ENCODE measurements around the gene VARS1.

The VARS1 gene

GRCh38 chr6:31836474-31837368, 41.2 kb upstream of the VARS1 start:
- H3K4me3 ChIP-seq (ENCODE audit: control insufficient read depth, low read depth, low read length) = peak overlapping the region; percentile 100
- no peak for DNase-seq (ENCODE audit: low read depth)
- TF ChIP-seq CTCF (IDR thresholded peaks at IDR 0.05; ENCODE audit: control insufficient read depth, insufficient read depth, low read depth, low read length, missing control alignments) = no peak

- H3K4me3 ChIP-seq (ENCODE audit: control insufficient read depth, low read depth, low read length) = peak overlapping the region; percentile 100
- DNase-seq (ENCODE audit: low read depth) = no peak
- TF ChIP-seq CTCF (IDR thresholded peaks at IDR 0.05; ENCODE audit: control insufficient read depth, insufficient read depth, low read depth, low read length, missing control alignments) = no peak
Observed at GRCh38 chr6:31836047-31836473, 40.5 kb upstream of the VARS1 start.

GRCh38 chr6:31834367-31835250, 39.1 kb upstream of the VARS1 start:
- no peak for TF ChIP-seq CTCF (IDR thresholded peaks at IDR 0.05; ENCODE audit: control insufficient read depth, insufficient read depth, low read depth, low read length, missing control alignments)
- DNase-seq (ENCODE audit: low read depth) = no peak
- H3K4me3 ChIP-seq (ENCODE audit: control insufficient read depth, low read depth, low read length) = peak overlapping the region; percentile 100

- peak overlapping the region; percentile 85 for H3K4me3 ChIP-seq (ENCODE audit: control insufficient read depth, low read depth, low read length)
- no peak for DNase-seq (ENCODE audit: low read depth)
- TF ChIP-seq CTCF (IDR thresholded peaks at IDR 0.05; ENCODE audit: control insufficient read depth, insufficient read depth, low read depth, low read length, missing control alignments) = no peak
Observed at GRCh38 chr6:31831350-31832215, 36.0 kb upstream of the VARS1 start.

- H3K4me3 ChIP-seq (ENCODE audit: control insufficient read depth, low read depth, low read length) = peak overlapping the region; percentile 85
- no peak for DNase-seq (ENCODE audit: low read depth)
- no peak for TF ChIP-seq CTCF (IDR thresholded peaks at IDR 0.05; ENCODE audit: control insufficient read depth, insufficient read depth, low read depth, low read length, missing control alignments)
Observed at GRCh38 chr6:31830886-31831335, 35.4 kb upstream of the VARS1 start.

Data from AG09309 (cell line).